Spinal cord (tissue), 10 donors: ENCODE data around the gene ERC2. TPM values are rescaled to one million over a fixed set of nuclear protein-coding genes. Genes with fewer than 3 reads are reported as not detected.

Experiments used
- DNase-seq, 6 donors: peaks; one replicate each; pipeline versions ENCODE4 v3.0.0 to v3.0.0-alpha.2; 2013 to 2015; ENCODE audit warnings: low spot score in 6 of 6, low read depth in 4 of 6
- H3K27ac ChIP-seq: one replicate; pipeline ENCODE4 v1.5.1; 2013; ENCODE audit warnings: low read depth, low read length, control low read depth
- H3K27me3 ChIP-seq: one replicate; pipeline ENCODE4 v1.6.1; 2013; ENCODE audit warnings: low read length; ENCODE audit not compliant: control insufficient read depth, insufficient read depth
- H3K36me3 ChIP-seq: one replicate; pipeline ENCODE4 v1.6.1; 2013; ENCODE audit warnings: low read length; ENCODE audit not compliant: control insufficient read depth, insufficient read depth
- H3K4me1 ChIP-seq: one replicate; pipeline ENCODE4 v1.6.1; 2013; ENCODE audit warnings: low read length; ENCODE audit not compliant: control insufficient read depth, insufficient read depth
- H3K4me3 ChIP-seq: one replicate; pipeline ENCODE4 v1.5.1; 2013; ENCODE audit warnings: low read depth, low read length, control low read depth
- H3K9me3 ChIP-seq: one replicate; pipeline ENCODE4 v1.6.1; 2013; ENCODE audit warnings: low read length; ENCODE audit not compliant: control insufficient read depth, insufficient read depth
- WGBS: methylation state at CpG from one replicate; pipeline ENCODE4 v1.1.5; 2013; ENCODE audit warnings: missing lambda C conversion rate; ENCODE audit not compliant: insufficient coverage; 5-methylcytosine and 5-hydroxymethylcytosine counted together
- polyA plus RNA-seq, 2 donors: library from polyadenylated mRNA; unstranded; fragments of 120-200 nt; gene quantifications; one replicate each; pipeline ENCODE4 v1.2.1, GENCODE V29; 2013; ENCODE audit not compliant: insufficient read length in 2 of 2
- total RNA-seq, 2 donors: library from RNA; depleted of rRNA in 1 of 2; stranded (reverse); fragments of 120-200 nt in 1 of 2; fragments of >200 nt in 1 of 2; gene quantifications; one replicate each; pipeline versions ENCODE4 v1.2.3 to v1.2.4, GENCODE V29; 2013 to 2014
- donor health status: healthy.

The ERC2 gene
- total and polyA plus RNA-seq, 4 donors: 24.0 to 51.3 (median 29.7) TPM

GRCh38 chr3:55765906-55766701 is 702.2 kb downstream of the ERC2 start:
- Histone ChIP-seq H3K9me3 (no peaks in the 10 kb centered on the region), H3K4me1 (peaks cover 5% of the 10 kb centered on the region), H3K27me3 (no peaks in the 10 kb centered on the region), H3K27ac (no peak overlapping the region), H3K36me3 (no peaks in the 10 kb centered on the region), H3K4me3 (no peak overlapping the region)
- DNase-seq: peak in 1 of 6 donors; percentile 55
- 100% methylated on average over 1 of the region's 7 CpGs for WGBS

- Histone ChIP-seq H3K36me3 (no peaks in the 10 kb centered on the region), H3K9me3 (no peaks in the 10 kb centered on the region), H3K4me3 (no peak overlapping the region), H3K27ac (no peak overlapping the region), H3K27me3 (no peaks in the 10 kb centered on the region), H3K4me1 (peaks cover 5% of the 10 kb centered on the region)
- 72% methylated on average over 7 of the region's 7 CpGs for WGBS
- peak in 1 of 6 donors; percentile 16 for DNase-seq
Measured at GRCh38 chr3:55765398-55765797, 702.9 kb downstream of the ERC2 start.

- H3K36me3 ChIP-seq: no peaks in the 10 kb centered on the region
- no peaks in the 10 kb centered on the region for H3K4me1 ChIP-seq
- no peaks in the 10 kb centered on the region for H3K9me3 ChIP-seq
- no peak overlapping the region for H3K4me3 ChIP-seq
- DNase-seq: no peak
- WGBS: no CpG with 5 or more reads among the region's 2 CpGs
- no peaks in the 10 kb centered on the region for H3K27me3 ChIP-seq
- H3K27ac ChIP-seq: no peak overlapping the region
Measured at GRCh38 chr3:55756976-55757375, 711.3 kb downstream of the ERC2 start.

- Histone ChIP-seq H3K27ac (no peak overlapping the region), H3K4me1 (no peaks in the 10 kb centered on the region), H3K27me3 (no peaks in the 10 kb centered on the region), H3K4me3 (no peak overlapping the region), H3K9me3 (no peaks in the 10 kb centered on the region), H3K36me3 (no peaks in the 10 kb centered on the region)
- 60% methylated on average over 1 of the region's 9 CpGs for WGBS
- peak in 2 of 6 donors; percentile 26 to 85 for DNase-seq
Measured at GRCh38 chr3:55755516-55756205, 712.6 kb downstream of the ERC2 start.

- no peak overlapping the region for H3K27ac ChIP-seq
- H3K4me3 ChIP-seq: no peak overlapping the region
- no peaks in the 10 kb centered on the region for H3K27me3 ChIP-seq
- DNase-seq: no peak
- no peaks in the 10 kb centered on the region for H3K4me1 ChIP-seq
- H3K9me3 ChIP-seq: no peaks in the 10 kb centered on the region
- H3K36me3 ChIP-seq: no peaks in the 10 kb centered on the region
- no CpG with 5 or more reads among the region's 5 CpGs for WGBS
Measured at GRCh38 chr3:55752911-55753310, 715.4 kb downstream of the ERC2 start.

GRCh38 chr3:55751730-55752129 is 716.5 kb downstream of the ERC2 start:
- no peak for DNase-seq
- no peak overlapping the region for H3K27ac ChIP-seq
- no peaks in the 10 kb centered on the region for H3K9me3 ChIP-seq
- no peaks in the 10 kb centered on the region for H3K4me1 ChIP-seq
- no peaks in the 10 kb centered on the region for H3K36me3 ChIP-seq
- 80% methylated on average over 1 of the region's 1 CpG for WGBS
- no peak overlapping the region for H3K4me3 ChIP-seq
- no peaks in the 10 kb centered on the region for H3K27me3 ChIP-seq

GRCh38 chr3:55750525-55750924 is 717.7 kb downstream of the ERC2 start:
- Histone ChIP-seq H3K27me3 (no peaks in the 10 kb centered on the region), H3K4me3 (no peak overlapping the region), H3K9me3 (no peaks in the 10 kb centered on the region), H3K27ac (no peak overlapping the region), H3K4me1 (no peaks in the 10 kb centered on the region), H3K36me3 (no peaks in the 10 kb centered on the region)
- DNase-seq: no peak
- 97% methylated on average over 5 of the region's 6 CpGs for WGBS

GRCh38 chr3:55749036-55749435 is 719.2 kb downstream of the ERC2 start:
- Histone ChIP-seq H3K36me3 (no peaks in the 10 kb centered on the region), H3K27ac (no peak overlapping the region), H3K4me1 (no peaks in the 10 kb centered on the region), H3K4me3 (no peak overlapping the region), H3K27me3 (no peaks in the 10 kb centered on the region), H3K9me3 (no peaks in the 10 kb centered on the region)
- WGBS: no CpG with 5 or more reads among the region's 1 CpG
- DNase-seq: no peak

GRCh38 chr3:55746808-55747413 is 721.4 kb downstream of the ERC2 start:
- Histone ChIP-seq H3K4me1 (no peaks in the 10 kb centered on the region), H3K27ac (no peak overlapping the region), H3K27me3 (no peaks in the 10 kb centered on the region), H3K9me3 (no peaks in the 10 kb centered on the region), H3K36me3 (no peaks in the 10 kb centered on the region), H3K4me3 (no peak overlapping the region)
- DNase-seq: peak in 2 of 6 donors; percentile 46 to 63

GRCh38 chr3:55742832-55743136 is 725.5 kb downstream of the ERC2 start:
- DNase-seq: no peak
- no peaks in the 10 kb centered on the region for H3K9me3 ChIP-seq
- H3K27ac ChIP-seq: no peak overlapping the region
- H3K36me3 ChIP-seq: no peaks in the 10 kb centered on the region
- no peaks in the 10 kb centered on the region for H3K4me1 ChIP-seq
- 100% methylated on average over 1 of the region's 2 CpGs for WGBS
- H3K27me3 ChIP-seq: no peaks in the 10 kb centered on the region
- H3K4me3 ChIP-seq: no peak overlapping the region
